ENCODE measurements around the gene PATL2.
"Not testable (repeated sequence)": the region's sequence is repeated elsewhere in the genome, so short reads cannot be mapped to it uniquely, and the experiment has no call there.

The PATL2 gene

GRCh38 chr15:44647036-44647435 is 64.1 kb downstream of the PATL2 start:
- TF ChIP-seq ZFX (IDR thresholded peaks at IDR 0.05) (no peak), CTCF (conservative IDR thresholded peaks at IDR 0.05) (no peak)
- no peak overlapping the region for H3K27ac ChIP-seq

DNA sequence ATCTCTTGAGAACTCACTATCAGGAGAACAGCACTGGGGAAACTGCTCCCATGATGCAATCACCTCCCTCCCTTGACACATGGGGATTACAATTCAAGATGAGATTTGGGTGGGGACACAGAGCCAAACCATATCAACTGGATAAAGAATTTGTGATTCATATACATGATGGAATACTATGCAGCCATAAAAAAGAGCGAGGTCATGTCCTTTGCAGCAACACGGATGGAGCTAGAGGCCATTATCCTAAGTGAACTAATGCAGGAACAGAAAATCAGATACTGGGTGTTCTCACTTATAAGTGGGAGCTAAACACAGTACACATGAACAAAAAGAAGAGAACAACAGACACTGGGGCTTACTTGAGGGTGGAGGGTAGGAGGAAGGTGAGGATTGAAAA is 64.7 kb downstream of the PATL2 start:
- TF ChIP-seq CTCF (conservative IDR thresholded peaks at IDR 0.05) = no peak
- TF ChIP-seq ZFX (IDR thresholded peaks at IDR 0.05) = no peak
- no peak overlapping the region for H3K27ac ChIP-seq

- no peak overlapping the region for H3K27ac ChIP-seq
Measured at GRCh38 chr15:44641651-44642050, 69.5 kb downstream of the PATL2 start.

DNA sequence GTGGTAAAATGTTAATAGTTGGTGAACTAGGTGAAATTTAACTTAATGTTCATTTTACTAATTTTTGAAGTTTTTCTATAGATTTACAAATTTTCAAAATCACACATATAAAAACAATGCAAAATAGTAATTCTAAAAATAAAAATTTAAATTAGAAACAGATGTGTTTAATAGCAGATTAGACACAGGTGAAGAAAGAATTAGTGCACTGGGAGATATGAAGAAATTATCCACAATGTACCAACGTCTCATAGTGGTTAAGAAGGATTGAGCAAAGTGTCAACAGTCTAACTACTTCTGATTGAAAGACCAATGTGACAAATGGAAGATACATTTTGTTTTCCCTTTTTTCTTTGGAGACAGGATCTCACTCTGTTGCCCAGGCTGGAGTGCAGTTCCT is 74.1 kb downstream of the PATL2 start:
- TF ChIP-seq ZFX (IDR thresholded peaks at IDR 0.05) = no peak
- TF ChIP-seq CTCF (conservative IDR thresholded peaks at IDR 0.05) = no peak
- H3K27ac ChIP-seq = no peak overlapping the region

More at GRCh38 chr15:44641651-44642050, 69.5 kb downstream of the PATL2 start:
- no peak for TF ChIP-seq ZFX (IDR thresholded peaks at IDR 0.05)
- no peak for TF ChIP-seq CTCF (conservative IDR thresholded peaks at IDR 0.05)

- H3K27ac ChIP-seq = no peak overlapping the region
- no peak for TF ChIP-seq ZFX (IDR thresholded peaks at IDR 0.05)
- no peak for TF ChIP-seq CTCF (conservative IDR thresholded peaks at IDR 0.05)
Measured at GRCh38 chr15:44633603-44634002, 77.5 kb downstream of the PATL2 start.

GRCh38 chr15:44625286-44625685 is 85.8 kb downstream of the PATL2 start:
- not testable (repeated sequence) for H3K27ac ChIP-seq

DNA sequence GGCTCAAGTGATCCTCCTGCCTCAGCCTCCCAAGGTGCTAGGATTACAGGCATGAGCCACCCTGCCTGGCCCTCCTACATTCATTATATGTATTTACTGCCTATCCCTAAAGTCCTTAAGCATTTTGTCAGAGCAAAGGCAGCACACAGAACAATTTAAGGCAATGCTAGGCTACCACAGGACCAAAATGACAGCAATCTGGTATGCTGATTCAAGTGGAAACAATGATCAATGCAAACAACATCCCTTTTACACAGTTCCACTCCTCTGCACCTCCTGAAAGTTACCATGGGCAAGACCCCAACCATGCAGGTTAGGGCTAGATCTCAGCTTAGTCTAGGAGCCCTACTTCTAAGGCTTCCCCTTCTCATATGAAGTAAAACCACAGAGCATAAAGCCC is 87.9 kb downstream of the PATL2 start:
- TF ChIP-seq CTCF (conservative IDR thresholded peaks at IDR 0.05) (no peak), ZFX (IDR thresholded peaks at IDR 0.05) (no peak)

GRCh38 chr15:44620081-44620480 is 91.0 kb downstream of the PATL2 start:
- TF ChIP-seq CTCF (conservative IDR thresholded peaks at IDR 0.05) (no peak), ZFX (IDR thresholded peaks at IDR 0.05) (no peak)
- no peak overlapping the region for H3K27ac ChIP-seq

More for the DNA sequence above, 87.9 kb downstream of the PATL2 start:
- no peak overlapping the region for H3K27ac ChIP-seq
